Measurements from ENCODE around the gene HOXC9. TPM values are rescaled to one million over a fixed set of nuclear protein-coding genes. Genes with fewer than 3 reads are reported as not detected.

Gene HOXC9
- total and polyA plus RNA-seq, 9 of the 15 experiments (the other 6 are each of a cell fraction or from before 2014, with no cell fraction given): 1.1 to 10.5 (median 9.3) TPM

- 0 out of 2 replicates have a peak, but pooled peaks have one; percentile 62 for TF ChIP-seq RBM14 (IDR thresholded peaks at IDR 0.05; ENCODE audit: borderline replicate concordance, insufficient read depth, low read depth, low read length)
- TF ChIP-seq DMBX1 (CRISPR knock-in tag; IDR thresholded peaks at IDR 0.05; ENCODE audit: borderline replicate concordance): no peak
- peak; percentile 33 for TF ChIP-seq TBP (optimal IDR thresholded peaks at IDR 0.05; ENCODE audit: low read depth, low read length)
- no peak for TF ChIP-seq CREBBP (IDR thresholded peaks at IDR 0.05; ENCODE audit: low read depth, low read length)
- no peak for TF ChIP-seq SFPQ (IDR thresholded peaks at IDR 0.05; ENCODE audit: low read depth, low read length)
- no peak for TF ChIP-seq ZBTB12 (CRISPR knock-in tag; IDR thresholded peaks at IDR 0.05)
- TF ChIP-seq MBD1 (CRISPR knock-in tag; IDR thresholded peaks at IDR 0.05): no peak
- TF ChIP-seq ZNF644 (tag; IDR thresholded peaks at IDR 0.05; ENCODE audit: low read depth): no peak
- peak in 2 of 3 experiments; percentile 46 to 83 for TF ChIP-seq YY1 (IDR thresholded peaks at IDR 0.05; ENCODE audit: borderline replicate concordance in 1 of 3, control insufficient read depth in 1 of 3, extremely low read depth in 1 of 3, insufficient read depth in 3 of 3, insufficient read length in 1 of 3, insufficient replicate concordance in 2 of 3, low read depth in 1 of 3, low read length in 2 of 3)
- no peak for TF ChIP-seq HES1 (IDR thresholded peaks at IDR 0.05; ENCODE audit: low read depth)
- no peak for TF ChIP-seq LARP7 (IDR thresholded peaks at IDR 0.05)
- TF ChIP-seq TCF15 (CRISPR knock-in tag; IDR thresholded peaks at IDR 0.05): no peak
- TF ChIP-seq KLF13 (tag; IDR thresholded peaks at IDR 0.05; ENCODE audit: borderline replicate concordance, low read depth): no peak
- no peak for TF ChIP-seq FOXA1 (IDR thresholded peaks at IDR 0.05; ENCODE audit: borderline replicate concordance)
- TF ChIP-seq TAF1 (IDR thresholded peaks at IDR 0.05; ENCODE audit: control insufficient read depth, extremely low read depth, insufficient read depth, low read length, severe bottlenecking): peak; percentile 75
- no peak for TF ChIP-seq ZBTB1 (CRISPR knock-in tag; IDR thresholded peaks at IDR 0.05; ENCODE audit: borderline replicate concordance, low read depth)
- no peak for TF ChIP-seq NR0B1 (IDR thresholded peaks at IDR 0.05; ENCODE audit: partially characterized antibody)
- no peak for TF ChIP-seq MYNN (IDR thresholded peaks at IDR 0.05)
- TF ChIP-seq MYNN (CRISPR knock-in tag; IDR thresholded peaks at IDR 0.05): no peak
These were observed 18.0 kb downstream of the HOXC9 start (continued) for GRCh38 chr12:54017878-54018467.
